Dermis microvascular lymphatic vessel endothelial cell (primary cell): ENCODE data around the gene MLLT3. TPM values are rescaled to one million over a fixed set of nuclear protein-coding genes. Genes with fewer than 3 reads are reported as not detected.
"Not testable (repeated sequence)": the region's sequence is repeated elsewhere in the genome, so short reads cannot be mapped to it uniquely, and the experiment has no call there.

ENCODE experiments used
- DNase-seq, 2 donors: peaks; one replicate each; pipeline versions ENCODE4 v3.0.0 to v3.0.0-alpha.2; 2010; ENCODE audit warnings: low read depth in 2 of 2
- total RNA-seq: library from RNA; depleted of rRNA; stranded (reverse); fragments of >200 nt; gene quantifications from 2 replicates; pipeline ENCODE4 v1.2.1, GENCODE V29; 2014

Gene MLLT3
- total RNA-seq: 1.9 and 8.1 TPM in 2 replicates

- DNase-seq: peak; percentile 83 to 94
Measured at GRCh38 chr9:20622330-20623020, at the start of gene MLLT3. Gene MLLT3, minus strand, starts transcription at chr9:20622499.

- no peak for DNase-seq
Measured at GRCh38 chr9:20671635-20672034, 49.3 kb upstream of the MLLT3 start.

- no peak for DNase-seq
Measured at GRCh38 chr9:20670395-20670794, 48.1 kb upstream of the MLLT3 start.

GRCh38 chr9:20664501-20664900 is 42.2 kb upstream of the MLLT3 start:
- no peak for DNase-seq

GRCh38 chr9:20663133-20663532 is 40.8 kb upstream of the MLLT3 start:
- no peak for DNase-seq

- no peak for DNase-seq
Measured at GRCh38 chr9:20662156-20662555, 39.9 kb upstream of the MLLT3 start.

- DNase-seq: no peak
Measured at GRCh38 chr9:20659474-20659967, 37.2 kb upstream of the MLLT3 start.

- peak in 1 of 2 donors; percentile 10 for DNase-seq
Measured at GRCh38 chr9:20658677-20659473, 36.6 kb upstream of the MLLT3 start.

- not testable (repeated sequence) for DNase-seq
Measured at GRCh38 chr9:20658246-20658667, 36.0 kb upstream of the MLLT3 start.

- DNase-seq: no peak
Measured at GRCh38 chr9:20651939-20652338, 29.6 kb upstream of the MLLT3 start.

GRCh38 chr9:20650750-20651299 is 28.5 kb upstream of the MLLT3 start:
- DNase-seq: no peak

GRCh38 chr9:20650313-20650712 is 28.0 kb upstream of the MLLT3 start:
- no peak for DNase-seq

GRCh38 chr9:20649381-20649780 is 27.1 kb upstream of the MLLT3 start:
- DNase-seq: peak; percentile 38 to 85

- peak; percentile 53 to 69 for DNase-seq
Measured at GRCh38 chr9:20646656-20647055, 24.4 kb upstream of the MLLT3 start.

GRCh38 chr9:20643660-20644059 is 21.4 kb upstream of the MLLT3 start:
- no peak for DNase-seq

- no peak for DNase-seq
Measured at GRCh38 chr9:20642045-20642444, 19.7 kb upstream of the MLLT3 start.

- peak in 1 of 2 donors; percentile 23 for DNase-seq
Measured at GRCh38 chr9:20640331-20641187, 18.3 kb upstream of the MLLT3 start.

GRCh38 chr9:20636888-20637440 is 14.7 kb upstream of the MLLT3 start:
- DNase-seq: peak in 1 of 2 donors; percentile 8

GRCh38 chr9:20634895-20635294 is 12.6 kb upstream of the MLLT3 start:
- DNase-seq: no peak

GRCh38 chr9:20632705-20633104 is 10.4 kb upstream of the MLLT3 start:
- DNase-seq: no peak
